Kidney (tissue), 14 donors: ENCODE measurements around the gene ELAPOR1. TPM values are rescaled to one million over a fixed set of nuclear protein-coding genes. Genes with fewer than 3 reads are reported as not detected.

ENCODE experiments used
- DNase-seq, 5 donors: peaks; one replicate each; pipeline ENCODE4 v3.0.0-alpha.2; 2013 to 2020
- FAIRE-seq: peaks from 2 replicates; lab custom pipeline; 2012; peaks lifted over from hg19 to GRCh38; lab: Jason Lieb, UNC
- H3K27ac ChIP-seq, 2 donors: one replicate each; pipeline ENCODE4 v1.7.0; 2013; ENCODE audit warnings: low read depth in 2 of 2, low read length in 2 of 2, inconsistent platforms in 1 of 2
- H3K27me3 ChIP-seq: one replicate; pipeline ENCODE4 v1.7.1; 2013; ENCODE audit warnings: low read length, inconsistent platforms; ENCODE audit not compliant: control insufficient read depth, insufficient read depth
- H3K36me3 ChIP-seq, 3 donors: one replicate each; pipeline versions ENCODE4 v1.7.0 to v1.7.1; 2013; ENCODE audit warnings: low read length in 3 of 3, control low read depth in 1 of 3, inconsistent platforms in 1 of 3; ENCODE audit not compliant: insufficient read depth in 3 of 3, control insufficient read depth in 2 of 3
- H3K4me1 ChIP-seq, 3 donors: one replicate each; pipeline versions ENCODE4 v1.7.0 to v1.7.1; 2013; ENCODE audit warnings: low read length in 3 of 3, inconsistent platforms in 1 of 3, low read depth in 1 of 3; ENCODE audit not compliant: control insufficient read depth in 2 of 3, insufficient read depth in 2 of 3
- H3K4me3 ChIP-seq, 3 donors: one replicate each; pipeline versions ENCODE4 v1.7.0 to v1.8.1; 2013; ENCODE audit warnings: low read length in 3 of 3, control low read depth in 1 of 3, inconsistent platforms in 1 of 3
- H3K9ac ChIP-seq, 3 donors: one replicate each; pipeline versions ENCODE4 v1.7.0 to v1.7.1; 2013; ENCODE audit warnings: low read length in 3 of 3, control low read depth in 1 of 3, inconsistent platforms in 1 of 3
- H3K9me3 ChIP-seq, 3 donors: one replicate each; pipeline versions ENCODE4 v1.7.0 to v1.7.1; 2013; ENCODE audit warnings: low read length in 3 of 3, control low read depth in 1 of 3, inconsistent platforms in 1 of 3; ENCODE audit not compliant: control insufficient read depth in 2 of 3, insufficient read depth in 1 of 3
- intact Hi-C: fragments of 100-400 bp; cut with DNase I; formaldehyde crosslinking; loops from one replicate; pipeline ENCODE4 v1.11.1; 2022
- polyA plus RNA-seq: library from polyadenylated mRNA; stranded (reverse); fragments of 350-450 nt; fragmentation: Illumina TruSeq; extraction: RNeasy Lipid Tissue Mini Kit (QIAGEN cat#74804); gene quantifications from one replicate; pipeline ENCODE4 v1.2.3, GENCODE V29; 2014; ENCODE audit warnings: low read depth, low replicate concordance; ENCODE audit not compliant: insufficient read depth
- total RNA-seq: library from RNA; stranded (reverse); fragmentation: NEBNext Ultra II Directional; extraction: Animal tissue kit (Norgen Biotek cat#: 25700); gene quantifications from one replicate; pipeline ENCODE4 v1.2.1, GENCODE V29; 2021
- TF ChIP-seq, protein P1 (sequence below): IDR thresholded peaks from 3 replicates; pipeline ENCODE4 v1.5.1; 2012; ENCODE audit warnings: mild to moderate bottlenecking, moderate library complexity, borderline replicate concordance; ENCODE audit not compliant: insufficient read depth; ENCODE audit errors: extremely low read depth
- donor health status: control.
- donor health status: control.
- donor health status: control.
- donor health status: control.
- donor health status: control.
- donor health status: DM: yes; HTN: yes; CAD: no.
- donor health status: Normal renal cell carcinoma (clear cell type).

Gene ELAPOR1
- total and polyA plus RNA-seq, 2 donors from 2014 or later, result 0.28 to 1.3 TPM

DNA sequence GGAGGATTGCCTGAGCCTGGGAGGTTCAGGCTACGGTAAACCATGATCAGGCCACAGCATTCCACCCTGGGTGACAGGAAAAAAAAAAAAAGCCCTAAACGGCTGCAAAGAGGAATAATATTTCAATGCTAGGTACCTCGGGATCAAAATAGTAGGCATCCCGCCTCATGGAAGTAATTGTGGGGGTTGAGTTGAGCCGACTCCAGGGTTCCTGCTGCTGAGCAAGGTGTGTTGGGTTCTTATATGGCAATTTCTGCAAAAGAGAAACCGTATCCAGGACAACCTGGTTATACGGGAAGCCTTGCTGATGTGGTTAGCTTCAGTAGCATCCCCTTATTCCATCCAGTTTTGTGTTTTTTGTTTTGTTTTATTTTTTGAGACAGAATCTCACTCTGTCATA lies 6.1 kb upstream of the ELAPOR1 start:
- TF ChIP-seq, protein P1, sequence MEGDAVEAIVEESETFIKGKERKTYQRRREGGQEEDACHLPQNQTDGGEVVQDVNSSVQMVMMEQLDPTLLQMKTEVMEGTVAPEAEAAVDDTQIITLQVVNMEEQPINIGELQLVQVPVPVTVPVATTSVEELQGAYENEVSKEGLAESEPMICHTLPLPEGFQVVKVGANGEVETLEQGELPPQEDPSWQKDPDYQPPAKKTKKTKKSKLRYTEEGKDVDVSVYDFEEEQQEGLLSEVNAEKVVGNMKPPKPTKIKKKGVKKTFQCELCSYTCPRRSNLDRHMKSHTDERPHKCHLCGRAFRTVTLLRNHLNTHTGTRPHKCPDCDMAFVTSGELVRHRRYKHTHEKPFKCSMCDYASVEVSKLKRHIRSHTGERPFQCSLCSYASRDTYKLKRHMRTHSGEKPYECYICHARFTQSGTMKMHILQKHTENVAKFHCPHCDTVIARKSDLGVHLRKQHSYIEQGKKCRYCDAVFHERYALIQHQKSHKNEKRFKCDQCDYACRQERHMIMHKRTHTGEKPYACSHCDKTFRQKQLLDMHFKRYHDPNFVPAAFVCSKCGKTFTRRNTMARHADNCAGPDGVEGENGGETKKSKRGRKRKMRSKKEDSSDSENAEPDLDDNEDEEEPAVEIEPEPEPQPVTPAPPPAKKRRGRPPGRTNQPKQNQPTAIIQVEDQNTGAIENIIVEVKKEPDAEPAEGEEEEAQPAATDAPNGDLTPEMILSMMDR, result no peak
- Histone ChIP-seq H3K36me3 (no peaks in the 10 kb centered on the region), H3K9me3 (no peaks in the 10 kb centered on the region), H3K4me1 (peaks cover 0 to 6% (median 6%) of the 10 kb centered on the region in 3 donors), H3K9ac (no peak overlapping the region), H3K27ac (no peak overlapping the region), H3K4me3 (no peak overlapping the region), H3K27me3 (no peaks in the 10 kb centered on the region)
- intact Hi-C loops, result no loop called here
- FAIRE-seq (no peak), DNase-seq (no peak)

DNA sequence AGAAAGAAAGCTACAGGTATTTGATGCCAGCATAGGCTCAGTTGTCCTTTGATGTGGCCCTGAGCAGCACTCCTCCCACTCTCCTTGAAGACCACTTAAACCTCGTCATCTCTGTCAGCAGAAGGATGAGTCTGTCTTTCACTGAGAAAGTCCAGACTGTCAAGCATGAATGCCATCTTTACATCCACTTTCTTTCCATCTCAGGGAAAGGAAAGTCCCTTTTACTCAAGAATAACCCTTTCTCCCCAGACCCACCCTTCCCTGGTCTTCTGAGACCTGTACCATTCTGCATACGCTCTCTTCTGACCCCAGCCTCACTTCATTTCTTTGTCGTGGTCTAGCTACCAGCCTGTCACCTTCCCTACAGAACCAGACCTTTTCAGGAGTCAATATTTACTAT lies 4.0 kb upstream of the ELAPOR1 start:
- intact Hi-C loops, result no loop called here
- TF ChIP-seq, protein P1, result no peak
- FAIRE-seq (no peak), DNase-seq (no peak)
- Histone ChIP-seq H3K27ac (no peak overlapping the region), H3K4me3 (no peak overlapping the region), H3K4me1 (peaks cover 0 to 13% (median 6%) of the 10 kb centered on the region in 3 donors), H3K27me3 (peaks cover 14% of the 10 kb centered on the region), H3K9ac (no peak overlapping the region), H3K36me3 (no peaks in the 10 kb centered on the region), H3K9me3 (no peaks in the 10 kb centered on the region)

DNA sequence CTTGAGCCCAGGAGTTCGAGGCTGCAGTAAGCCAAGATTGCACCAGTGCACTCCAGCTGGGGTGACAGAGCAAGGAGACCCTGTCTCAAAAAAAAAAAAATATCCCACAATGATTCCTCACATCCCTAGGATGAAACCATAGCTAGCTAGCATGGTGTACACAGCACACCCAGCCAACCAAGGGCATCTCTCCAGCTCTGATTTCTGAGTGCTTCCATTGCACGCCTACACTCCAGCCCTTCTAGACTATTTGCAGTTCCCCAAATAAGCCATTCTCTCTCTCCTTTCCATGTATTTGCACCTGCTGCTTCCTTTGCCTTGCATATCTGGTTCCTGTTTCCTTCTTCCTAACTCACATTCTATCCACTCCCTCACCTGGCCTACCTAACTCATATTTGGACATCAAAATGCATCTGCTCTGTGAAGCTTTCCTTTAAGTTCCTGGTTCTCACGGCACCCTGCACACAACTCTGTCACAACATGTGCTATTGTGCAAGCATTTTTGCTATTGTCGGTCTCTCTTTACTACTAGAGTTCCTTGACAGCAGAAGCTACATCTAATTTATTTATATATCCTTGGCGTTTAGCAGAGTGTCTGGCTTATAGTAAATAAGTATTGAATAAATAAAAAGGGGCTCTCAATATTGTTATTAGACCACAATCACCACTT lies 2.4 kb upstream of the ELAPOR1 start:
- Histone ChIP-seq H3K27me3 (peaks cover 16% of the 10 kb centered on the region), H3K27ac (no peak overlapping the region), H3K36me3 (no peaks in the 10 kb centered on the region), H3K9ac (no peak overlapping the region), H3K4me3 (no peak overlapping the region), H3K9me3 (no peaks in the 10 kb centered on the region), H3K4me1 (peaks cover 0 to 13% (median 6%) of the 10 kb centered on the region in 3 donors)
- intact Hi-C loops, result no loop called here
- no peak for FAIRE-seq
- no peak for DNase-seq
- TF ChIP-seq, protein P1, result no peak
